ENCODE data around the gene ARHGAP29. TPM values are rescaled to one million over a fixed set of nuclear protein-coding genes. Genes with fewer than 3 reads are reported as not detected.

Gene ARHGAP29
- total and polyA plus RNA-seq, 2 donors (not counting 1 experiment from before 2014, with no cell fraction given), result 26.6 to 37.3 TPM

- Histone ChIP-seq H3K4me3 (replicated peaks in 1 of 4; ENCODE audit: control extremely low read depth in 1 of 4, insufficient read depth in 1 of 4, low read depth in 3 of 4, low read length in 4 of 4) (no peak overlapping the region), H3K9me3 (ENCODE audit: control insufficient read depth, insufficient read depth, low read depth, low read length) (no peaks in the 10 kb centered on the region), H2AFZ (ENCODE audit: low read length) (no peak overlapping the region), H3K4me1 (ENCODE audit: control insufficient read depth, extremely low read depth, insufficient read depth, low read length) (peaks cover 3% of the 10 kb centered on the region), H3K27ac (ENCODE audit: insufficient read depth, low read length) (no peak overlapping the region), H3K36me3 (ENCODE audit: control insufficient read depth, insufficient read depth, low read length) (no peaks in the 10 kb centered on the region), H3K4me2 (ENCODE audit: extremely low read depth, insufficient read depth, low read length) (no peak overlapping the region), H3K79me2 (ENCODE audit: control insufficient read depth, insufficient read depth, low read length) (peaks cover 4% of the 10 kb centered on the region), H3K9ac (ENCODE audit: insufficient read depth, low read length) (no peak overlapping the region), H3K27me3 (ENCODE audit: control insufficient read depth, insufficient read depth, low read length) (no peaks in the 10 kb centered on the region), H4K20me1 (ENCODE audit: control insufficient read depth, extremely low read depth, insufficient read depth, low read length) (no peaks in the 10 kb centered on the region)
- DNase-seq (ENCODE audit: low read depth in 2 of 2), result no peak
- TF ChIP-seq CTCF (conservative IDR thresholded peaks at IDR 0.05 in 1 of 2, IDR thresholded peaks at IDR 0.05 in 1 of 2; ENCODE audit: low read depth in 1 of 2, low read length in 2 of 2), result no peak
- TF ChIP-seq EZH2 (IDR thresholded peaks at IDR 0.05; ENCODE audit: low read length, missing control alignments), result no peak
These were observed 7.4 kb upstream of the ARHGAP29 start for GRCh38 chr1:94244816-94245215.

- no peaks in the 10 kb centered on the region for H3K36me3 ChIP-seq (ENCODE audit: control insufficient read depth, insufficient read depth, low read length)
- H3K79me2 ChIP-seq (ENCODE audit: control insufficient read depth, insufficient read depth, low read length), result peaks cover 7% of the 10 kb centered on the region
- no peak for TF ChIP-seq EZH2 (IDR thresholded peaks at IDR 0.05; ENCODE audit: low read length, missing control alignments)
- TF ChIP-seq CTCF (conservative IDR thresholded peaks at IDR 0.05 in 1 of 2, IDR thresholded peaks at IDR 0.05 in 1 of 2; ENCODE audit: low read depth in 1 of 2, low read length in 2 of 2), result no peak
- H2AFZ ChIP-seq (ENCODE audit: low read length), result no peak overlapping the region
- no peak overlapping the region for H3K4me2 ChIP-seq (ENCODE audit: extremely low read depth, insufficient read depth, low read length)
- no peak for DNase-seq (ENCODE audit: low read depth in 2 of 2)
- H3K9ac ChIP-seq (ENCODE audit: insufficient read depth, low read length), result no peak overlapping the region
- no peaks in the 10 kb centered on the region for H3K27me3 ChIP-seq (ENCODE audit: control insufficient read depth, insufficient read depth, low read length)
- peaks cover 3% of the 10 kb centered on the region for H3K4me1 ChIP-seq (ENCODE audit: control insufficient read depth, extremely low read depth, insufficient read depth, low read length)
- H4K20me1 ChIP-seq (ENCODE audit: control insufficient read depth, extremely low read depth, insufficient read depth, low read length), result no peaks in the 10 kb centered on the region
- no peaks in the 10 kb centered on the region for H3K9me3 ChIP-seq (ENCODE audit: control insufficient read depth, insufficient read depth, low read depth, low read length)
- H3K4me3 ChIP-seq (replicated peaks in 1 of 4; ENCODE audit: control extremely low read depth in 1 of 4, insufficient read depth in 1 of 4, low read depth in 3 of 4, low read length in 4 of 4), result no peak overlapping the region
- H3K27ac ChIP-seq (ENCODE audit: insufficient read depth, low read length), result no peak overlapping the region
These were observed 6.3 kb upstream of the ARHGAP29 start for GRCh38 chr1:94243665-94244064.

- peak in 1 of 2 donors; percentile 39 for DNase-seq (ENCODE audit: low read depth in 2 of 2)
- H2AFZ ChIP-seq (ENCODE audit: low read length), result no peak overlapping the region
- peaks cover 20% of the 10 kb centered on the region for H3K79me2 ChIP-seq (ENCODE audit: control insufficient read depth, insufficient read depth, low read length)
- H3K9me3 ChIP-seq (ENCODE audit: control insufficient read depth, insufficient read depth, low read depth, low read length), result no peaks in the 10 kb centered on the region
- TF ChIP-seq CTCF (conservative IDR thresholded peaks at IDR 0.05 in 1 of 2, IDR thresholded peaks at IDR 0.05 in 1 of 2; ENCODE audit: low read depth in 1 of 2, low read length in 2 of 2) (peak; percentile 28 to 47), EZH2 (IDR thresholded peaks at IDR 0.05; ENCODE audit: low read length, missing control alignments) (no peak)
- no peaks in the 10 kb centered on the region for H3K36me3 ChIP-seq (ENCODE audit: control insufficient read depth, insufficient read depth, low read length)
- H3K4me3 ChIP-seq (replicated peaks in 1 of 4; ENCODE audit: control extremely low read depth in 1 of 4, insufficient read depth in 1 of 4, low read depth in 3 of 4, low read length in 4 of 4), result no peak overlapping the region
- no peaks in the 10 kb centered on the region for H4K20me1 ChIP-seq (ENCODE audit: control insufficient read depth, extremely low read depth, insufficient read depth, low read length)
- no peaks in the 10 kb centered on the region for H3K27me3 ChIP-seq (ENCODE audit: control insufficient read depth, insufficient read depth, low read length)
- no peak overlapping the region for H3K4me2 ChIP-seq (ENCODE audit: extremely low read depth, insufficient read depth, low read length)
- peaks cover 2% of the 10 kb centered on the region for H3K4me1 ChIP-seq (ENCODE audit: control insufficient read depth, extremely low read depth, insufficient read depth, low read length)
- H3K9ac ChIP-seq (ENCODE audit: insufficient read depth, low read length), result no peak overlapping the region
- H3K27ac ChIP-seq (ENCODE audit: insufficient read depth, low read length), result no peak overlapping the region
These were observed 3.4 kb upstream of the ARHGAP29 start for GRCh38 chr1:94240822-94241221.

All from fibroblast of lung (primary cell).